Heart left ventricle (tissue), 13 donors: ENCODE data around the gene ACE.

Source experiments
- POLR2A ChIP-seq, 2 donors: fragments of 450-650 bp; IDR thresholded peaks; one replicate each; pipeline ENCODE4 v1.6.1; 2017; ENCODE audit warnings: antibody characterized with exemption in 2 of 2, mild to moderate bottlenecking in 2 of 2, moderate library complexity in 2 of 2
- TF ChIP-seq, protein P1 (sequence below), 12 donors: fragments of 200-600 bp; sonication (generic) in 4 of 12; IDR thresholded peaks; one replicate each; pipeline versions ENCODE4 v1.5.0 to v1.8.0; 2018 to 2022; ENCODE audit warnings: antibody characterized with exemption in 12 of 12, mild to moderate bottlenecking in 5 of 12
- donor health status: ischemic (EF 13 %, LVEDD 7.1; RV severe dilation, severe dysfunction).
- donor health status: DM: no; HTN: yes; CAD: no.
- donor health status: DM: no; HTN: no; CAD: no.
- donor health status: ischemic (EF 25% LVEDD 6.9; RV normal size, moderate dysfunction).
- donor health status: ischemic (EF 25% LVEDD 5.7; RV mildly dilated, moderate dysfunction).
- donor health status: ischemic (EF 35%, LVEDD 5.7; RV mildly dilated, moderate dysfunction).
- donor health status: nonischemic (EF 11% LVEDD 7.7; RV severe dilation, severe dysfunction).
- donor health status: DM: yes; HTN: yes; CAD: no.
- donor health status: PGD.
- donor health status: ischemic (EF 29% LVEDD 5.4; RV normal size, mild dysfunction).
- donor health status: nonischemic (EF 23%, LVEDD 6.1; RV moderate dilation, normal function).

GRCh38 chr17:63511331-63511730 is 34.5 kb downstream of the ACE start:
- no peak for TF ChIP-seq POLR2A (IDR thresholded peaks at IDR 0.05)
- TF ChIP-seq, protein P1, sequence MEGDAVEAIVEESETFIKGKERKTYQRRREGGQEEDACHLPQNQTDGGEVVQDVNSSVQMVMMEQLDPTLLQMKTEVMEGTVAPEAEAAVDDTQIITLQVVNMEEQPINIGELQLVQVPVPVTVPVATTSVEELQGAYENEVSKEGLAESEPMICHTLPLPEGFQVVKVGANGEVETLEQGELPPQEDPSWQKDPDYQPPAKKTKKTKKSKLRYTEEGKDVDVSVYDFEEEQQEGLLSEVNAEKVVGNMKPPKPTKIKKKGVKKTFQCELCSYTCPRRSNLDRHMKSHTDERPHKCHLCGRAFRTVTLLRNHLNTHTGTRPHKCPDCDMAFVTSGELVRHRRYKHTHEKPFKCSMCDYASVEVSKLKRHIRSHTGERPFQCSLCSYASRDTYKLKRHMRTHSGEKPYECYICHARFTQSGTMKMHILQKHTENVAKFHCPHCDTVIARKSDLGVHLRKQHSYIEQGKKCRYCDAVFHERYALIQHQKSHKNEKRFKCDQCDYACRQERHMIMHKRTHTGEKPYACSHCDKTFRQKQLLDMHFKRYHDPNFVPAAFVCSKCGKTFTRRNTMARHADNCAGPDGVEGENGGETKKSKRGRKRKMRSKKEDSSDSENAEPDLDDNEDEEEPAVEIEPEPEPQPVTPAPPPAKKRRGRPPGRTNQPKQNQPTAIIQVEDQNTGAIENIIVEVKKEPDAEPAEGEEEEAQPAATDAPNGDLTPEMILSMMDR (IDR thresholded peaks at IDR 0.05) = no peak
